HepG2 (cell line): ENCODE data around the gene STRADA. TPM values are rescaled to one million over a fixed set of nuclear protein-coding genes. Genes with fewer than 3 reads are reported as not detected.

Experiments
- ATAC-seq: fragments of 200-7000 bp; cut with Tn5 transposase; 3 replicates; pipeline ENCODE4 v1.9.1; 2020; ENCODE audit warnings: mild to moderate bottlenecking, moderate library complexity
- BruUV-seq: library from RNA; stranded (reverse); fragments of 400-500 nt; replicated peaks from 2 replicates; lab custom pipeline; 2021; lab: Mats Ljungman, UMichigan
- CTCF ChIA-PET: fragments of 300-600 bp; formaldehyde crosslinking; extraction: SDS; loops from one replicate; lab custom pipeline; 2021; ENCODE audit warnings: low total read pairs, inconsistent platforms, low intra/inter-chr PET ratio; lab: Yijun Ruan, JAX
- POLR2A ChIA-PET: fragments of 350-600 bp; sonication (Branson Sonifier 250); formaldehyde crosslinking; loops from one replicate; lab custom pipeline; 2020; ENCODE audit warnings: antibody characterized with exemption, inconsistent platforms; lab: Yijun Ruan, JAX
- DNase-seq: peaks from one replicate; pipeline ENCODE4 v3.0.0-alpha.2; 2015; ENCODE audit warnings: low spot score
- FAIRE-seq: peaks from 3 replicates; lab custom pipeline; 2011; peaks lifted over from hg19 to GRCh38; lab: Jason Lieb, UNC
- H2AFZ ChIP-seq: one replicate; pipeline ENCODE4 v1.6.1; 2011; ENCODE audit warnings: low read length, inconsistent platforms
- H3K27ac ChIP-seq: fragments of 300-600 bp; 3 replicates; pipeline ENCODE4 v1.8.0; 2011; ENCODE audit warnings: mixed run types, mild to moderate bottlenecking, mixed read lengths, low read length, inconsistent platforms; ENCODE audit not compliant: insufficient read depth; ENCODE audit errors: extremely low read length
- H3K27me3 ChIP-seq, 2 experiments: fragments of 200-600 bp in 1 of 2; 2 replicates in 1 of 2; 3 replicates in 1 of 2; pipeline versions ENCODE4 v1.6.0 to v1.8.0; 2011; ENCODE audit warnings: low read length in 2 of 2, mild to moderate bottlenecking in 2 of 2, moderate library complexity in 2 of 2, inconsistent platforms in 1 of 2; ENCODE audit not compliant: insufficient read depth in 2 of 2, control insufficient read depth in 1 of 2
- H3K36me3 ChIP-seq, 2 experiments: fragments of 200-600 bp in 1 of 2; replicated peaks in 1 of 2; 2 replicates in 1 of 2; 3 replicates in 1 of 2; pipeline versions ENCODE4 v1.5.1 to v1.8.0; 2011; ENCODE audit warnings: low read length in 2 of 2, inconsistent platforms in 1 of 2; ENCODE audit not compliant: insufficient read depth in 2 of 2, control insufficient read depth in 1 of 2
- H3K4me1 ChIP-seq: 2 replicates; pipeline ENCODE4 v1.5.1; 2012; ENCODE audit warnings: low read length, inconsistent platforms; ENCODE audit not compliant: insufficient read depth
- H3K4me2 ChIP-seq: 2 replicates; pipeline ENCODE4 v1.6.0; 2011; ENCODE audit warnings: low read depth, low read length, inconsistent platforms
- H3K4me3 ChIP-seq, 3 experiments: fragments of 200-600 bp in 1 of 3; sonication (generic), shearing (Covaris generic) in 1 of 3; replicated peaks in 1 of 3; 2 replicates each; pipeline ENCODE4 v1.5.1; 2011 to 2016; ENCODE audit warnings: low read length in 3 of 3, inconsistent platforms in 2 of 3, low read depth in 2 of 3, mild to moderate bottlenecking in 2 of 3, control low read depth in 1 of 3, mixed read lengths in 1 of 3; ENCODE audit not compliant: insufficient read depth in 1 of 3
- H3K79me2 ChIP-seq: one replicate; pipeline ENCODE4 v1.6.1; 2011; ENCODE audit warnings: low read length, inconsistent platforms; ENCODE audit not compliant: insufficient read depth
- H3K9ac ChIP-seq: 2 replicates; pipeline ENCODE4 v1.6.0; 2011; ENCODE audit warnings: mild to moderate bottlenecking, low read depth, low read length, inconsistent platforms; ENCODE audit not compliant: insufficient read depth
- H3K9me3 ChIP-seq: 2 replicates; pipeline ENCODE4 v1.5.1; 2012; ENCODE audit warnings: mild to moderate bottlenecking, low read length
- H4K20me1 ChIP-seq: 2 replicates; pipeline ENCODE4 v1.6.0; 2011; ENCODE audit warnings: inconsistent platforms, mild to moderate bottlenecking, low read length, moderate library complexity; ENCODE audit not compliant: insufficient read depth
- BRD4 ChIP-seq: sonication (generic); formaldehyde crosslinking; IDR thresholded peaks from 2 replicates; pipeline ENCODE4 v1.4.0; 2020; ENCODE audit warnings: missing genetic modification reagents
- FOSL2 ChIP-seq: sonication (generic); formaldehyde crosslinking; IDR thresholded peaks from 2 replicates; pipeline ENCODE4 v1.4.0; 2020; ENCODE audit warnings: missing genetic modification reagents
- GABPA ChIP-seq, 2 experiments: IDR thresholded peaks; 2 replicates each; pipeline ENCODE4 v1.6.1; 2011 to 2016; ENCODE audit warnings: low read depth in 2 of 2, low read length in 1 of 2, missing biosample characterization in 1 of 2, missing genetic modification characterization in 1 of 2
- GTF3A ChIP-seq: sonication (generic); formaldehyde crosslinking; conservative IDR thresholded peaks from 2 replicates; pipeline ENCODE4 v1.4.0; 2020; ENCODE audit warnings: mild to moderate bottlenecking, missing genetic modification reagents
- IRX3 ChIP-seq: sonication (generic); formaldehyde crosslinking; IDR thresholded peaks from 2 replicates; pipeline ENCODE4 v1.8.1; 2023; ENCODE audit warnings: mild to moderate bottlenecking, low read depth, missing genetic modification reagents, borderline replicate concordance
- KLF6 ChIP-seq: IDR thresholded peaks from 2 replicates; pipeline ENCODE4 v1.8.0; 2016; ENCODE audit warnings: missing biosample characterization, missing genetic modification reagents
- MIER3 ChIP-seq: IDR thresholded peaks from 2 replicates; pipeline ENCODE4 v1.6.1; 2016; ENCODE audit warnings: missing compliant biosample characterization, borderline replicate concordance
- NFE2L1 ChIP-seq: sonication (generic); formaldehyde crosslinking; IDR thresholded peaks from 2 replicates; pipeline ENCODE4 v1.4.0; 2020; ENCODE audit warnings: missing genetic modification reagents, mild to moderate bottlenecking, borderline replicate concordance
- REPIN1 ChIP-seq: sonication (generic); formaldehyde crosslinking; IDR thresholded peaks from 2 replicates; pipeline ENCODE4 v1.8.0; 2022; ENCODE audit warnings: missing genetic modification reagents, low read depth, mild to moderate bottlenecking, borderline replicate concordance
- SCMH1 ChIP-seq: sonication (generic); formaldehyde crosslinking; IDR thresholded peaks from 2 replicates; pipeline ENCODE4 v1.9.0; 2021; ENCODE audit warnings: missing genetic modification reagents, mild to moderate bottlenecking, borderline replicate concordance
- TARDBP ChIP-seq: sonication (generic); formaldehyde crosslinking; IDR thresholded peaks from 2 replicates; pipeline ENCODE4 v1.8.0; 2022; ENCODE audit warnings: mild to moderate bottlenecking, missing genetic modification reagents
- ZNF556 ChIP-seq: sonication (generic); formaldehyde crosslinking; IDR thresholded peaks from 2 replicates; pipeline ENCODE4 v1.4.0; 2020; ENCODE audit warnings: mild to moderate bottlenecking, missing genetic modification reagents, borderline replicate concordance
- ZNF564 ChIP-seq: sonication (generic); formaldehyde crosslinking; IDR thresholded peaks from 2 replicates; pipeline ENCODE4 v1.8.1; 2023; ENCODE audit warnings: mild to moderate bottlenecking, missing genetic modification reagents
- ZNF660 ChIP-seq: sonication (generic); formaldehyde crosslinking; IDR thresholded peaks from 2 replicates; pipeline ENCODE4 v1.5.1; 2020; ENCODE audit warnings: mild to moderate bottlenecking, low read depth, missing genetic modification reagents, borderline replicate concordance
- WGBS: methylation state at CpG from one replicate; pipeline ENCODE4 v1.1.6; 2017; ENCODE audit warnings: low lambda C conversion rate; 5-methylcytosine and 5-hydroxymethylcytosine counted together
- in situ Hi-C: cut with HindIII; loops from 2 replicates; pipeline ENCODE4 v1.10.0; 2017; ENCODE audit warnings: low pct_unique_long_range_greater_than_20kb; ENCODE audit not compliant: extremely low pct_ligation_motif_present
- intact Hi-C: fragments of 100-400 bp; cut with micrococcal nuclease; formaldehyde crosslinking; loops from one replicate; pipeline ENCODE4 v1.10.0; 2022; ENCODE audit not compliant: unreplicated experiment
- polyA plus RNA-seq, 8 experiments: library from polyadenylated mRNA; depleted of rRNA in 3 of 8; stranded (reverse) in 7 of 8; unstranded in 1 of 8; fragments of >200 nt; fragmentation: Illumina TruSeq in 4 of 8; extraction: Trizol in 4 of 8; gene quantifications; 2 replicates each; pipeline versions ENCODE4 v1.2.1 to v1.2.3, GENCODE V29; 2011 to 2016; ENCODE audit warnings: low read depth in 4 of 8, missing spikeins in 1 of 8, mixed read lengths in 1 of 8; ENCODE audit not compliant: insufficient read depth in 1 of 8
- total RNA-seq, 5 experiments: library from RNA; depleted of rRNA; stranded (reverse); fragments of >200 nt; fragmentation: Illumina TruSeq; extraction: Trizol; gene quantifications; 2 replicates each; pipeline ENCODE4 v1.2.3, GENCODE V29; 2016; ENCODE audit warnings: low read depth in 1 of 5
- TF ChIP-seq, protein P1 (sequence below): sonication (generic); formaldehyde crosslinking; IDR thresholded peaks from 2 replicates; pipeline ENCODE4 v1.5.0; 2020; ENCODE audit warnings: mild to moderate bottlenecking, missing genetic modification reagents

Gene STRADA
- total and polyA plus RNA-seq, 2 of the 13 experiments (the other 11 are each of a cell fraction or from before 2014, with no cell fraction given), result 17.6 to 17.9 TPM

- no peak overlapping the region for H3K27ac ChIP-seq
- TF ChIP-seq MIER3 (CRISPR knock-in tag), result no peak
- no peak for FAIRE-seq
- no peak for DNase-seq
- no peak for ATAC-seq
- H3K4me1 ChIP-seq, result no peaks in the 10 kb centered on the region
- POLR2A ChIA-PET, result no interaction called here
- CTCF ChIA-PET, result no interaction called here
- 0 out of 5 replicates have a peak, but pooled peaks cover 0 to 2% of the 10 kb centered on the region in 2 experiments for H3K36me3 ChIP-seq
- no peak overlapping the region for H3K9ac ChIP-seq
- H4K20me1 ChIP-seq, result no peaks in the 10 kb centered on the region
- intact Hi-C loops (no loop called here), in situ Hi-C loops (no loop called here)
- H3K27me3 ChIP-seq, result no peaks in the 10 kb centered on the region
- H3K4me3 ChIP-seq, result no peak overlapping the region
- BruUV-seq, result no TSS peak
- no peaks in the 10 kb centered on the region for H3K79me2 ChIP-seq
- 89% methylated on average over 5 of the region's 5 CpGs for WGBS
- no peak overlapping the region for H2AFZ ChIP-seq
- H3K4me2 ChIP-seq, result no peak overlapping the region
- H3K9me3 ChIP-seq, result no peaks in the 10 kb centered on the region
Measured at GRCh38 chr17:63718988-63719387, 22.6 kb downstream of the STRADA start.

- no peaks in the 10 kb centered on the region for H3K79me2 ChIP-seq
- no peak overlapping the region for H2AFZ ChIP-seq
- H3K4me3 ChIP-seq, result no peak overlapping the region
- CTCF ChIA-PET, result no interaction called here
- peaks cover 6% of the 10 kb centered on the region in 2 experiments; a peak in 3 of 5 replicates for H3K36me3 ChIP-seq
- WGBS, result 98% methylated on average over 3 of the region's 3 CpGs
- H3K4me1 ChIP-seq, result no peaks in the 10 kb centered on the region
- ATAC-seq (no peak), FAIRE-seq (peak; percentile 47), DNase-seq (no peak)
- H3K4me2 ChIP-seq, result no peak overlapping the region
- H3K9ac ChIP-seq, result no peak overlapping the region
- no peaks in the 10 kb centered on the region for H3K27me3 ChIP-seq
- no peaks in the 10 kb centered on the region for H4K20me1 ChIP-seq
- H3K27ac ChIP-seq, result no peak overlapping the region
- POLR2A ChIA-PET, result no interaction called here
- H3K9me3 ChIP-seq, result no peaks in the 10 kb centered on the region
- intact Hi-C loops, result no loop called here
- no peak for TF ChIP-seq REPIN1
- TF ChIP-seq GTF3A, result no peak
- TF ChIP-seq ZNF564 (CRISPR knock-in tag), result no peak
- no peak for TF ChIP-seq FOSL2 (CRISPR knock-in tag)
- no peak for TF ChIP-seq ZNF660
- no peak for TF ChIP-seq TARDBP (CRISPR knock-in tag)
- TF ChIP-seq, protein P1, sequence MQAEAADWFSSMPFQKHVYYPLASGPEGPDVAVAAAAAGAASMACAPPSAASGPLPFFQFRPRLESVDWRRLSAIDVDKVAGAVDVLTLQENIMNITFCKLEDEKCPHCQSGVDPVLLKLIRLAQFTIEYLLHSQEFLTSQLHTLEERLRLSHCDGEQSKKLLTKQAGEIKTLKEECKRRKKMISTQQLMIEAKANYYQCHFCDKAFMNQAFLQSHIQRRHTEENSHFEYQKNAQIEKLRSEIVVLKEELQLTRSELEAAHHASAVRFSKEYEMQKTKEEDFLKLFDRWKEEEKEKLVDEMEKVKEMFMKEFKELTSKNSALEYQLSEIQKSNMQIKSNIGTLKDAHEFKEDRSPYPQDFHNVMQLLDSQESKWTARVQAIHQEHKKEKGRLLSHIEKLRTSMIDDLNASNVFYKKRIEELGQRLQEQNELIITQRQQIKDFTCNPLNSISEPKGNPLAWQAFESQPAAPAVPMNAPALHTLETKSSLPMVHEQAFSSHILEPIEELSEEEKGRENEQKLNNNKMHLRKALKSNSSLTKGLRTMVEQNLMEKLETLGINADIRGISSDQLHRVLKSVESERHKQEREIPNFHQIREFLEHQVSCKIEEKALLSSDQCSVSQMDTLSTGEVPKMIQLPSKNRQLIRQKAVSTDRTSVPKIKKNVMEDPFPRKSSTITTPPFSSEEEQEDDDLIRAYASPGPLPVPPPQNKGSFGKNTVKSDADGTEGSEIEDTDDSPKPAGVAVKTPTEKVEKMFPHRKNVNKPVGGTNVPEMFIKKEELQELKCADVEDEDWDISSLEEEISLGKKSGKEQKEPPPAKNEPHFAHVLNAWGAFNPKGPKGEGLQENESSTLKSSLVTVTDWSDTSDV (CRISPR knock-in tag), result no peak
- TF ChIP-seq ZNF556 (CRISPR knock-in tag), result no peak
- TF ChIP-seq KLF6 (CRISPR knock-in tag), result no peak
- no peak for TF ChIP-seq GABPA (IDR thresholded peaks at IDR 0.05; ENCODE audit: low read depth, low read length)
- no peak for TF ChIP-seq GABPA (CRISPR knock-in tag; IDR thresholded peaks at IDR 0.05; ENCODE audit: low read depth)
- TF ChIP-seq BRD4, result no peak
- no peak for TF ChIP-seq NFE2L1 (CRISPR knock-in tag)
- TF ChIP-seq IRX3 (CRISPR knock-in tag), result no peak
- TF ChIP-seq SCMH1 (CRISPR knock-in tag), result no peak
- in situ Hi-C loops, result no loop called here
- BruUV-seq, result no TSS peak
Measured at GRCh38 chr17:63716426-63716825, 25.2 kb downstream of the STRADA start.
